ENCODE measurements around the gene CCDC60.

DNA sequence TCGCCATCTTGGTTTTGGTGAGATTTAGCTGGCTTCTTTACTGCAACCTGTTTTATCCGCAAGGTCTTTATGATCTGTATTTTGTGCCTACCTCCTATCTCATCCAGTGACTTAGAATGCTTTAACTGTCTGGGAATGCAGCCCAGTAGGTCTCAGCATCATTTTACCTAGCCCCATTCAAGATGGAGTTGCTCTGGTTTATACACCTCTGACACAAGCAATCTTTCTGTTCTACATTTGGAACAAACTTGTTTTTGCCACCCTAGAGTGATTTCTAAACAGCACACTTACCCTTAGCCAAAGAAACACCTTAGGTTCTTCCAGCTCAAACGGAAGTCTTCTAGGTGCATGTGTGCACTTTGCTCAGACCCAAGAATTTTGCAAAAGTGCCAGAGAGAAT lies 122.3 kb downstream of the CCDC60 start:
- TF ChIP-seq EZH2 (IDR thresholded peaks at IDR 0.05; ENCODE audit: borderline replicate concordance, control insufficient read depth, low read depth, low read length) (no peak), TARDBP (IDR thresholded peaks at IDR 0.05; ENCODE audit: borderline replicate concordance) (no peak), ZNF384 (IDR thresholded peaks at IDR 0.05; ENCODE audit: borderline replicate concordance, low read depth, low read length) (no peak), FOXK2 (IDR thresholded peaks at IDR 0.05) (no peak), POLR2AphosphoS5 (IDR thresholded peaks at IDR 0.05; ENCODE audit: low read length) (no peak), SRF (IDR thresholded peaks at IDR 0.05; ENCODE audit: low read depth in 2 of 2, low read length in 2 of 2) (no peak), GABPA (IDR thresholded peaks at IDR 0.05; ENCODE audit: low read depth) (no peak), FOS (IDR thresholded peaks at IDR 0.05; ENCODE audit: borderline replicate concordance, extremely low read depth, insufficient read length) (no peak), TAF1 (IDR thresholded peaks at IDR 0.05; ENCODE audit: borderline replicate concordance, low read depth, low read length) (no peak), TCF7 (IDR thresholded peaks at IDR 0.05; ENCODE audit: borderline replicate concordance) (no peak), YY1 (IDR thresholded peaks at IDR 0.05; ENCODE audit: low read depth, low read length) (no peak), SP1 (IDR thresholded peaks at IDR 0.05; ENCODE audit: low read depth, low read length) (no peak)
- TF ChIP-seq, protein P1, sequence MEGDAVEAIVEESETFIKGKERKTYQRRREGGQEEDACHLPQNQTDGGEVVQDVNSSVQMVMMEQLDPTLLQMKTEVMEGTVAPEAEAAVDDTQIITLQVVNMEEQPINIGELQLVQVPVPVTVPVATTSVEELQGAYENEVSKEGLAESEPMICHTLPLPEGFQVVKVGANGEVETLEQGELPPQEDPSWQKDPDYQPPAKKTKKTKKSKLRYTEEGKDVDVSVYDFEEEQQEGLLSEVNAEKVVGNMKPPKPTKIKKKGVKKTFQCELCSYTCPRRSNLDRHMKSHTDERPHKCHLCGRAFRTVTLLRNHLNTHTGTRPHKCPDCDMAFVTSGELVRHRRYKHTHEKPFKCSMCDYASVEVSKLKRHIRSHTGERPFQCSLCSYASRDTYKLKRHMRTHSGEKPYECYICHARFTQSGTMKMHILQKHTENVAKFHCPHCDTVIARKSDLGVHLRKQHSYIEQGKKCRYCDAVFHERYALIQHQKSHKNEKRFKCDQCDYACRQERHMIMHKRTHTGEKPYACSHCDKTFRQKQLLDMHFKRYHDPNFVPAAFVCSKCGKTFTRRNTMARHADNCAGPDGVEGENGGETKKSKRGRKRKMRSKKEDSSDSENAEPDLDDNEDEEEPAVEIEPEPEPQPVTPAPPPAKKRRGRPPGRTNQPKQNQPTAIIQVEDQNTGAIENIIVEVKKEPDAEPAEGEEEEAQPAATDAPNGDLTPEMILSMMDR (IDR thresholded peaks at IDR 0.05 in 2 of 3, conservative IDR thresholded peaks at IDR 0.05 in 1 of 3; ENCODE audit: control insufficient read depth in 2 of 3, extremely low read depth in 1 of 3, insufficient read depth in 1 of 3, low read depth in 3 of 3, low read length in 3 of 3): no peak
- TF ChIP-seq, protein P2, sequence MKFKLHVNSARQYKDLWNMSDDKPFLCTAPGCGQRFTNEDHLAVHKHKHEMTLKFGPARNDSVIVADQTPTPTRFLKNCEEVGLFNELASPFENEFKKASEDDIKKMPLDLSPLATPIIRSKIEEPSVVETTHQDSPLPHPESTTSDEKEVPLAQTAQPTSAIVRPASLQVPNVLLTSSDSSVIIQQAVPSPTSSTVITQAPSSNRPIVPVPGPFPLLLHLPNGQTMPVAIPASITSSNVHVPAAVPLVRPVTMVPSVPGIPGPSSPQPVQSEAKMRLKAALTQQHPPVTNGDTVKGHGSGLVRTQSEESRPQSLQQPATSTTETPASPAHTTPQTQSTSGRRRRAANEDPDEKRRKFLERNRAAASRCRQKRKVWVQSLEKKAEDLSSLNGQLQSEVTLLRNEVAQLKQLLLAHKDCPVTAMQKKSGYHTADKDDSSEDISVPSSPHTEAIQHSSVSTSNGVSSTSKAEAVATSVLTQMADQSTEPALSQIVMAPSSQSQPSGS (IDR thresholded peaks at IDR 0.05; ENCODE audit: low read length): no peak

All from GM12878 (cell line).